ENCODE data around the gene TCN1. TPM values are rescaled to one million over a fixed set of nuclear protein-coding genes. Genes with fewer than 3 reads are reported as not detected.

The TCN1 gene
- total and polyA plus RNA-seq, 2 of the 8 experiments (the other 6 are each of a cell fraction or from before 2014, with no cell fraction given) = not detected

- Histone ChIP-seq H3K4me1 (replicated peaks in 1 of 4; ENCODE audit: control insufficient read depth in 3 of 4, insufficient read depth in 4 of 4, low read length in 3 of 4) (peaks cover 0 to 9% (median under 1%) of the 10 kb centered on the region in 4 experiments; a peak in 1 of 7 replicates), H4K8ac (ENCODE audit: extremely low read depth, insufficient read depth, low read length) (no peak overlapping the region), H3K4me3 (ENCODE audit: extremely low read depth in 1 of 4, insufficient read depth in 2 of 4, low read depth in 3 of 4, low read length in 4 of 4) (no peak overlapping the region), H3K79me2 (ENCODE audit: control insufficient read depth in 1 of 2, insufficient read depth in 2 of 2, low read length in 2 of 2) (no peaks in the 10 kb centered on the region), H3K23ac (ENCODE audit: insufficient read length) (no peak overlapping the region), H3K36me3 (ENCODE audit: control insufficient read depth in 2 of 4, insufficient read depth in 4 of 4, low read length in 3 of 4) (no peaks in the 10 kb centered on the region), H3K56ac (replicated peaks; ENCODE audit: insufficient read length, low read depth, low read length) (no peak overlapping the region), H2AK5ac (ENCODE audit: low read depth, low read length) (no peak overlapping the region), H2BK20ac (ENCODE audit: low read length) (no peak overlapping the region), H3K9me3 (ENCODE audit: insufficient read depth in 2 of 2, low read depth in 1 of 2, low read length in 1 of 2) (no peaks in the 10 kb centered on the region), H3K4ac (replicated peaks; ENCODE audit: insufficient read length, low read depth, low read length) (no peak overlapping the region), H2BK12ac (ENCODE audit: low read depth, low read length) (no peak overlapping the region), H3K18ac (ENCODE audit: extremely low read depth, low read length) (no peak overlapping the region), H2AFZ (ENCODE audit: low read length) (no peak overlapping the region), H3K14ac (ENCODE audit: insufficient read length) (no peak overlapping the region), H3K27me3 (replicated peaks in 1 of 4; ENCODE audit: control insufficient read depth in 3 of 4, extremely low read depth in 1 of 4, insufficient read depth in 3 of 4, low read length in 3 of 4) (no peaks in the 10 kb centered on the region), H2BK15ac (ENCODE audit: low read length) (no peak overlapping the region), H4K5ac (ENCODE audit: insufficient read length, low read depth, low read length) (no peak overlapping the region), H3K4me2 (ENCODE audit: insufficient read depth in 1 of 2, low read depth in 2 of 2, low read length in 2 of 2) (no peak overlapping the region), H4K20me1 (replicated peaks in 1 of 2; ENCODE audit: control insufficient read depth in 1 of 2, insufficient read depth in 2 of 2, low read length in 2 of 2) (no peaks in the 10 kb centered on the region), H3K27ac (ENCODE audit: low read depth, low read length) (no peak overlapping the region), H4K91ac (replicated peaks; ENCODE audit: insufficient read length, low read length) (no peak overlapping the region), H3K23me2 (ENCODE audit: low read depth, low read length) (no peaks in the 10 kb centered on the region; the same call in 1 of the 2 replicates), H2BK120ac (replicated peaks; ENCODE audit: low read depth, low read length) (no peak overlapping the region), H2BK5ac (ENCODE audit: low read depth, low read length) (no peak overlapping the region), H3K9ac (replicated peaks in 1 of 4; ENCODE audit: extremely low read depth in 1 of 4, low read depth in 3 of 4, low read length in 3 of 4) (no peak overlapping the region), H3K79me1 (ENCODE audit: low read depth, low read length) (no peaks in the 10 kb centered on the region)
- ChIA-PET CTCF (ENCODE audit: partially characterized antibody) (no interaction called here), POLR2A (ENCODE audit: partially characterized antibody) (no interaction called here)
- no peak for FAIRE-seq
- no peak for DNase-seq (ENCODE audit: low read depth in 1 of 2, low spot score in 2 of 2)
- TF ChIP-seq TAF1 (IDR thresholded peaks at IDR 0.05; ENCODE audit: low read depth, low read length) (no peak), CHD1 (IDR thresholded peaks at IDR 0.05; ENCODE audit: low read depth, low read length) (no peak), USF2 (IDR thresholded peaks at IDR 0.05; ENCODE audit: low read length) (no peak), POLR2AphosphoS5 (IDR thresholded peaks at IDR 0.05; ENCODE audit: low read depth, low read length) (no peak), NANOG (IDR thresholded peaks at IDR 0.05; ENCODE audit: insufficient read depth, low read depth, low read length, poor library complexity, severe bottlenecking) (no peak), MAFK (IDR thresholded peaks at IDR 0.05; ENCODE audit: low read depth, low read length) (no peak), EZH2 (IDR thresholded peaks at IDR 0.05; ENCODE audit: low read depth, low read length, severe bottlenecking) (no peak), FOSL1 (IDR thresholded peaks at IDR 0.05; ENCODE audit: insufficient read depth, low read depth, low read length) (no peak), ASH2L (IDR thresholded peaks at IDR 0.05; ENCODE audit: low read length) (no peak), HDAC6 (IDR thresholded peaks at IDR 0.05; ENCODE audit: low read depth, low read length) (no peak), TCF12 (IDR thresholded peaks at IDR 0.05; ENCODE audit: low read depth, low read length) (no peak), CTBP2 (IDR thresholded peaks at IDR 0.05; ENCODE audit: borderline replicate concordance, insufficient read depth, insufficient read length, low read length) (no peak), SP1 (IDR thresholded peaks at IDR 0.05; ENCODE audit: low read depth, low read length) (no peak), POLR2A (IDR thresholded peaks at IDR 0.05; ENCODE audit: control extremely low read depth in 1 of 2, low read depth in 2 of 2, low read length in 2 of 2) (no peak), SP2 (IDR thresholded peaks at IDR 0.05; ENCODE audit: low read length) (no peak), SIRT6 (IDR thresholded peaks at IDR 0.05; ENCODE audit: low read length) (no peak)
Measured at GRCh38 chr11:59877784-59878183, 11.5 kb upstream of the TCN1 start.

Data from H1 (cell line).